ENCODE results near the gene SOX5.

GRCh38 chr12:23533265-23533664, 416.2 kb downstream of the SOX5 start:
- TF ChIP-seq GATA2 (IDR thresholded peaks at IDR 0.05; ENCODE audit: low read depth, low read length): no peak
- TF ChIP-seq GATA3 (IDR thresholded peaks at IDR 0.05; ENCODE audit: low read depth, low read length): no peak
